ENCODE measurements around the gene COL23A1. TPM values are rescaled to one million over a fixed set of nuclear protein-coding genes. Genes with fewer than 3 reads are reported as not detected.

The COL23A1 gene
- total and polyA plus RNA-seq, 2 donors (not counting 1 experiment from before 2014, with no cell fraction given), result not detected

GRCh38 chr5:178436326-178436940 lies 153.8 kb downstream of the COL23A1 start:
- TF ChIP-seq CTCF (conservative IDR thresholded peaks at IDR 0.05 in 1 of 2, IDR thresholded peaks at IDR 0.05 in 1 of 2; ENCODE audit: low read depth in 1 of 2, low read length in 2 of 2), result no peak
- no peak for TF ChIP-seq EZH2 (IDR thresholded peaks at IDR 0.05; ENCODE audit: low read length, missing control alignments)
- no peak overlapping the region for H3K27ac ChIP-seq (ENCODE audit: insufficient read depth, low read length)
- H3K27me3 ChIP-seq (ENCODE audit: control insufficient read depth, insufficient read depth, low read length), result no peaks in the 10 kb centered on the region
- H3K4me3 ChIP-seq (replicated peaks in 1 of 4; ENCODE audit: control extremely low read depth in 1 of 4, insufficient read depth in 1 of 4, low read depth in 3 of 4, low read length in 4 of 4), result no peak overlapping the region
- H3K36me3 ChIP-seq (ENCODE audit: control insufficient read depth, insufficient read depth, low read length), result no peaks in the 10 kb centered on the region
- no peaks in the 10 kb centered on the region for H3K4me1 ChIP-seq (ENCODE audit: control insufficient read depth, extremely low read depth, insufficient read depth, low read length)
- H3K79me2 ChIP-seq (ENCODE audit: control insufficient read depth, insufficient read depth, low read length), result no peaks in the 10 kb centered on the region
- H4K20me1 ChIP-seq (ENCODE audit: control insufficient read depth, extremely low read depth, insufficient read depth, low read length), result no peaks in the 10 kb centered on the region
- H3K4me2 ChIP-seq (ENCODE audit: extremely low read depth, insufficient read depth, low read length), result no peak overlapping the region
- DNase-seq (ENCODE audit: low read depth in 2 of 2), result no peak
- no peaks in the 10 kb centered on the region for H3K9me3 ChIP-seq (ENCODE audit: control insufficient read depth, insufficient read depth, low read depth, low read length)
- no peak overlapping the region for H2AFZ ChIP-seq (ENCODE audit: low read length)
- no peak overlapping the region for H3K9ac ChIP-seq (ENCODE audit: insufficient read depth, low read length)

GRCh38 chr5:178435321-178436238 lies 154.6 kb downstream of the COL23A1 start:
- H3K4me3 ChIP-seq (replicated peaks in 1 of 4; ENCODE audit: control extremely low read depth in 1 of 4, insufficient read depth in 1 of 4, low read depth in 3 of 4, low read length in 4 of 4), result no peak overlapping the region
- TF ChIP-seq CTCF (conservative IDR thresholded peaks at IDR 0.05 in 1 of 2, IDR thresholded peaks at IDR 0.05 in 1 of 2; ENCODE audit: low read depth in 1 of 2, low read length in 2 of 2) (no peak), EZH2 (IDR thresholded peaks at IDR 0.05; ENCODE audit: low read length, missing control alignments) (no peak)
- H3K36me3 ChIP-seq (ENCODE audit: control insufficient read depth, insufficient read depth, low read length), result no peaks in the 10 kb centered on the region
- H2AFZ ChIP-seq (ENCODE audit: low read length), result no peak overlapping the region
- H3K9ac ChIP-seq (ENCODE audit: insufficient read depth, low read length), result no peak overlapping the region
- H3K4me1 ChIP-seq (ENCODE audit: control insufficient read depth, extremely low read depth, insufficient read depth, low read length), result no peaks in the 10 kb centered on the region
- H3K27me3 ChIP-seq (ENCODE audit: control insufficient read depth, insufficient read depth, low read length), result no peaks in the 10 kb centered on the region
- no peak overlapping the region for H3K27ac ChIP-seq (ENCODE audit: insufficient read depth, low read length)
- no peaks in the 10 kb centered on the region for H3K79me2 ChIP-seq (ENCODE audit: control insufficient read depth, insufficient read depth, low read length)
- DNase-seq (ENCODE audit: low read depth in 2 of 2), result no peak
- no peak overlapping the region for H3K4me2 ChIP-seq (ENCODE audit: extremely low read depth, insufficient read depth, low read length)
- no peaks in the 10 kb centered on the region for H3K9me3 ChIP-seq (ENCODE audit: control insufficient read depth, insufficient read depth, low read depth, low read length)
- no peaks in the 10 kb centered on the region for H4K20me1 ChIP-seq (ENCODE audit: control insufficient read depth, extremely low read depth, insufficient read depth, low read length)

GRCh38 chr5:178434851-178435250 lies 155.3 kb downstream of the COL23A1 start:
- no peak overlapping the region for H3K9ac ChIP-seq (ENCODE audit: insufficient read depth, low read length)
- H4K20me1 ChIP-seq (ENCODE audit: control insufficient read depth, extremely low read depth, insufficient read depth, low read length), result no peaks in the 10 kb centered on the region
- H3K27me3 ChIP-seq (ENCODE audit: control insufficient read depth, insufficient read depth, low read length), result no peaks in the 10 kb centered on the region
- no peak for TF ChIP-seq EZH2 (IDR thresholded peaks at IDR 0.05; ENCODE audit: low read length, missing control alignments)
- no peak for TF ChIP-seq CTCF (conservative IDR thresholded peaks at IDR 0.05 in 1 of 2, IDR thresholded peaks at IDR 0.05 in 1 of 2; ENCODE audit: low read depth in 1 of 2, low read length in 2 of 2)
- no peak overlapping the region for H3K4me3 ChIP-seq (replicated peaks in 1 of 4; ENCODE audit: control extremely low read depth in 1 of 4, insufficient read depth in 1 of 4, low read depth in 3 of 4, low read length in 4 of 4)
- no peaks in the 10 kb centered on the region for H3K36me3 ChIP-seq (ENCODE audit: control insufficient read depth, insufficient read depth, low read length)
- H3K27ac ChIP-seq (ENCODE audit: insufficient read depth, low read length), result no peak overlapping the region
- H3K79me2 ChIP-seq (ENCODE audit: control insufficient read depth, insufficient read depth, low read length), result no peaks in the 10 kb centered on the region
- H3K4me1 ChIP-seq (ENCODE audit: control insufficient read depth, extremely low read depth, insufficient read depth, low read length), result no peaks in the 10 kb centered on the region
- no peak overlapping the region for H3K4me2 ChIP-seq (ENCODE audit: extremely low read depth, insufficient read depth, low read length)
- H3K9me3 ChIP-seq (ENCODE audit: control insufficient read depth, insufficient read depth, low read depth, low read length), result no peaks in the 10 kb centered on the region
- H2AFZ ChIP-seq (ENCODE audit: low read length), result no peak overlapping the region
- DNase-seq (ENCODE audit: low read depth in 2 of 2), result no peak

Measured in fibroblast of lung (primary cell).